Measurements from ENCODE around the gene CLEC3A. TPM values are rescaled to one million over a fixed set of nuclear protein-coding genes. Genes with fewer than 3 reads are reported as not detected.
"Not testable (repeated sequence)": the region's sequence is repeated elsewhere in the genome, so short reads cannot be mapped to it uniquely, and the experiment has no call there.

The CLEC3A gene
- total RNA-seq, 1 experiment from 2014 or later: not detected

DNA sequence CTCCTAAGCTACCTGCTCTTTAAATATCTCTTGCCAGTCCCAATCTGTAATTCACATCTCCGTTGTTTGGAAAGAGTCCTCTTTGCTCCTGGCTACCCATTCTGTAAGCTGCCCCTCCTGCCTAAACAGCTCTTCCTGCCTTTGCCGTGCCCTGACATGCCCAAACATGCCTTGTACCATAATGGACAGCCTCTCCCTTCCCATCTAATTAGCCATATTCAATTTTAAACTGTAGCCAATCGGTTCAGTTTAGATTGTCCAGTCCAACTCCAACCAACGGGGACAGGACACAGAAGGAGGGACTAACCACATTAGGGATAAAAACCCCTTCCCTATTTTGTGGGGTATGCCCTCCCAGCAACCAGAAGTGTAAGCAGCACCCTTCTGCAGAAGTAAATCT is 30.6 kb upstream of the CLEC3A start:
- Histone ChIP-seq H3K4me2 (ENCODE audit: low read length) (no peak overlapping the region), H3K36me3 (ENCODE audit: low read depth, low read length) (no peaks in the 10 kb centered on the region), H3K27ac (ENCODE audit: low read length) (no peak overlapping the region), H2AFZ (ENCODE audit: low read length) (no peak overlapping the region), H3K4me1 (ENCODE audit: insufficient read depth, low read length) (no peaks in the 10 kb centered on the region), H3K9me2 (replicated peaks; ENCODE audit: low read length) (no peaks in the 10 kb centered on the region), H3K9me3 (ENCODE audit: low read length) (no peaks in the 10 kb centered on the region), H3K79me2 (ENCODE audit: low read length) (no peaks in the 10 kb centered on the region), H3K9ac (ENCODE audit: low read length) (no peak overlapping the region), H3K4me3 (ENCODE audit: low read length) (no peak overlapping the region), H3F3A (ENCODE audit: low read length, unreplicated experiment) (no peaks in the 10 kb centered on the region), H4K20me1 (ENCODE audit: low read length) (no peaks in the 10 kb centered on the region), H3K27me3 (ENCODE audit: low read length) (no peaks in the 10 kb centered on the region)
- ChIA-PET POLR2A (ENCODE audit: unreplicated experiment) (no interaction called here), CTCF (no interaction called here)
- no TSS peak for BruUV-seq (replicated peaks)
- ATAC-seq: no peak
- DNase-seq: no peak
- TF ChIP-seq EZH2phosphoT487 (IDR thresholded peaks at IDR 0.05; ENCODE audit: borderline replicate concordance, low read length): no peak
- TF ChIP-seq EZH2 (IDR thresholded peaks at IDR 0.05; ENCODE audit: low read length, unreplicated experiment): no peak
- TF ChIP-seq, protein P1, sequence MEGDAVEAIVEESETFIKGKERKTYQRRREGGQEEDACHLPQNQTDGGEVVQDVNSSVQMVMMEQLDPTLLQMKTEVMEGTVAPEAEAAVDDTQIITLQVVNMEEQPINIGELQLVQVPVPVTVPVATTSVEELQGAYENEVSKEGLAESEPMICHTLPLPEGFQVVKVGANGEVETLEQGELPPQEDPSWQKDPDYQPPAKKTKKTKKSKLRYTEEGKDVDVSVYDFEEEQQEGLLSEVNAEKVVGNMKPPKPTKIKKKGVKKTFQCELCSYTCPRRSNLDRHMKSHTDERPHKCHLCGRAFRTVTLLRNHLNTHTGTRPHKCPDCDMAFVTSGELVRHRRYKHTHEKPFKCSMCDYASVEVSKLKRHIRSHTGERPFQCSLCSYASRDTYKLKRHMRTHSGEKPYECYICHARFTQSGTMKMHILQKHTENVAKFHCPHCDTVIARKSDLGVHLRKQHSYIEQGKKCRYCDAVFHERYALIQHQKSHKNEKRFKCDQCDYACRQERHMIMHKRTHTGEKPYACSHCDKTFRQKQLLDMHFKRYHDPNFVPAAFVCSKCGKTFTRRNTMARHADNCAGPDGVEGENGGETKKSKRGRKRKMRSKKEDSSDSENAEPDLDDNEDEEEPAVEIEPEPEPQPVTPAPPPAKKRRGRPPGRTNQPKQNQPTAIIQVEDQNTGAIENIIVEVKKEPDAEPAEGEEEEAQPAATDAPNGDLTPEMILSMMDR (conservative IDR thresholded peaks at IDR 0.05; ENCODE audit: low read depth, low read length): no peak
- intact Hi-C loops (cut with micrococcal nuclease): no loop called here

DNA sequence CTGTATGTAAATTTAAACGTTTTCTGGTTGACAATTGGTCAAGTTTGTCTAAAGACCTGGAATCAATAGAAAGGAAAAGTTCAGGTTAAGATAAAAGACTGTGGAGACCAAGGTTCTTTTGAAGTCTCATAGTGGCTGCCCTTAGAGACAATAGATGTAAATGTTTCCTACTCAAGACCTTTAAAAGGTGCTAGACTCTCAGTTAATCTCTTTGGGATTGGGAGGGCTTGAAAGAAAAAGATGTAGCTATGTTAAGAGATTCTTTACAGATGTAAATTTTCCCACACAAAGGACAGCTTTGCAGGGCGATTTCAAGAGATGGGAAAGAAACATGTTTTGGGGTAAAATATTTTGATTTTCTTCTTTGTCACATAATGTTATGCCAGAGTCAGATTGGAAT is 30.0 kb upstream of the CLEC3A start:
- POLR2A ChIA-PET (ENCODE audit: unreplicated experiment); H3K9me2 ChIP-seq (replicated peaks; ENCODE audit: low read length); BruUV-seq (replicated peaks); H4K20me1 ChIP-seq (ENCODE audit: low read length); H2AFZ ChIP-seq (ENCODE audit: low read length); intact Hi-C loops (cut with micrococcal nuclease); H3K4me1 ChIP-seq (ENCODE audit: insufficient read depth, low read length); H3K79me2 ChIP-seq (ENCODE audit: low read length); H3K27me3 ChIP-seq (ENCODE audit: low read length); H3K4me2 ChIP-seq (ENCODE audit: low read length); H3K4me3 ChIP-seq (ENCODE audit: low read length); H3F3A ChIP-seq (ENCODE audit: low read length, unreplicated experiment); CTCF ChIA-PET; H3K9me3 ChIP-seq (ENCODE audit: low read length); ATAC-seq; H3K27ac ChIP-seq (ENCODE audit: low read length); H3K36me3 ChIP-seq (ENCODE audit: low read depth, low read length); DNase-seq; H3K9ac ChIP-seq (ENCODE audit: low read length): not testable (repeated sequence)

DNA sequence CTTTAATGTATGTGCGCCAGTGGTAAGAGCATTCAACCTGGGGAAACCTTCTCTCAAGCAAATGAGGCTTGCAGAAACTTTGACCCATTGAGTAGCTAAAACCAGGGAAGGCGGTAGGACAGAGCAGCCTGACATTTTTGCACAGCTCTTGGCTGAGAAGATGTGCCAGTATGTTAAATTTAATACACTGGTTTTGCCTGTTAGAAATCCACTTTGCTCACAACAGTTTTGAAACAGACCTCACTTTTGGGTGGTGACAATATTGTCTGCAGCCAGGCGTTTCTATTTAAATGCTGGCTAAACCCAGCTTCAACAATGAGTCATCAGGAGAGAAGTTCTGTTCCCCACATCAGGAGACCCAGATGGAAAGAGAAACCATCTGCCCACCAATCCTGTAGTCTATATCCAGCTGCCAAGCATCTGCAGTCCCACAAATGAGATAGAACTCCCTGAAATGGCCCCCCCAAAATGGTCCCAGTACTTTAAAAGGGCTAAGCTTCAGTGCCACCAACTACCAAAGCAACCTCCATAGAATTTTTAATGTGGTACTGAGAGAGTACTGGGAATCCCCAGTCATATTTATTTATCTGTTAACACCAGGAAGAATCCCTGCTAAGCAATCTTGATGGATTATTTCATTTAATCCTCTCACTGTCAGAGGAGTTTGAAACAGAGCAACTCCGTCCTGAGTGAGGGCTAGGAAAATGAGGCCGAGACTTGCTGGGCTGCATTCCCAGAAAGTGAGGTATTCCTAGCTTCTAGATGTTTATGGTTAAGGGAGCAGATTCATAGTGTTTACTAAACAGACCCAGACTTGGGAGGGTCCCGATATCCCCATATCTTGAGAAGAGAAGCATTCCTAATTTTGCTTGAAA is 29.0 kb upstream of the CLEC3A start:
- H2AFZ ChIP-seq (ENCODE audit: low read length): no peak overlapping the region
- intact Hi-C loops (cut with micrococcal nuclease): no loop called here
- BruUV-seq (replicated peaks): no TSS peak
- H3K4me1 ChIP-seq (ENCODE audit: insufficient read depth, low read length): no peaks in the 10 kb centered on the region
- CTCF ChIA-PET: no interaction called here
- no peak for DNase-seq
- no peak overlapping the region for H3K4me3 ChIP-seq (ENCODE audit: low read length)
- H3F3A ChIP-seq (ENCODE audit: low read length, unreplicated experiment): no peaks in the 10 kb centered on the region
- POLR2A ChIA-PET (ENCODE audit: unreplicated experiment): no interaction called here
- H3K9me2 ChIP-seq (replicated peaks; ENCODE audit: low read length): no peaks in the 10 kb centered on the region
- H3K4me2 ChIP-seq (ENCODE audit: low read length): no peak overlapping the region
- H4K20me1 ChIP-seq (ENCODE audit: low read length): no peaks in the 10 kb centered on the region
- no peak overlapping the region for H3K9ac ChIP-seq (ENCODE audit: low read length)
- H3K9me3 ChIP-seq (ENCODE audit: low read length): no peaks in the 10 kb centered on the region
- H3K27me3 ChIP-seq (ENCODE audit: low read length): no peaks in the 10 kb centered on the region
- no peaks in the 10 kb centered on the region for H3K36me3 ChIP-seq (ENCODE audit: low read depth, low read length)
- TF ChIP-seq, protein P1 (conservative IDR thresholded peaks at IDR 0.05; ENCODE audit: low read depth, low read length): no peak
- TF ChIP-seq EZH2 (IDR thresholded peaks at IDR 0.05; ENCODE audit: low read length, unreplicated experiment) (no peak), EZH2phosphoT487 (IDR thresholded peaks at IDR 0.05; ENCODE audit: borderline replicate concordance, low read length) (no peak)
- no peaks in the 10 kb centered on the region for H3K79me2 ChIP-seq (ENCODE audit: low read length)
- no peak for ATAC-seq
- no peak overlapping the region for H3K27ac ChIP-seq (ENCODE audit: low read length)

Measured in PC-3 (cell line).